Endometrial microvascular endothelial cells (primary cell): Measurements from ENCODE around the gene KRT222. TPM values are rescaled to one million over a fixed set of nuclear protein-coding genes. Genes with fewer than 3 reads are reported as not detected.

Experiments
- in situ Hi-C: cut with HindIII; loops from 2 replicates; pipeline ENCODE4 v1.10.0; 2017; ENCODE audit warnings: low sequenced_read_pairs, low pct_unique_long_range_greater_than_20kb; ENCODE audit errors: inconsistent ontology term
- total RNA-seq: library from RNA; depleted of rRNA; stranded (reverse); fragments of >200 nt; gene quantifications from one replicate; pipeline ENCODE4 v1.2.3, GENCODE V29; 2015; ENCODE audit errors: inconsistent ontology term

KRT222 gene
- total RNA-seq: not detected

GRCh38 chr17:40664582-40665333 is at the start of gene KRT222:
Gene KRT222, minus strand, starts transcription at chr17:40665177. Its CDS starts 78 bp downstream, at chr17:40665099.
- in situ Hi-C loops: loop anchor here (25.0 kb wide), 1 partner anchor 98 kb away; the partner anchor contains the start of genes KRT25 and KRT26

GRCh38 chr17:40714473-40714872 is 49.5 kb upstream of the KRT222 start:
- in situ Hi-C loops: no loop called here

DNA sequence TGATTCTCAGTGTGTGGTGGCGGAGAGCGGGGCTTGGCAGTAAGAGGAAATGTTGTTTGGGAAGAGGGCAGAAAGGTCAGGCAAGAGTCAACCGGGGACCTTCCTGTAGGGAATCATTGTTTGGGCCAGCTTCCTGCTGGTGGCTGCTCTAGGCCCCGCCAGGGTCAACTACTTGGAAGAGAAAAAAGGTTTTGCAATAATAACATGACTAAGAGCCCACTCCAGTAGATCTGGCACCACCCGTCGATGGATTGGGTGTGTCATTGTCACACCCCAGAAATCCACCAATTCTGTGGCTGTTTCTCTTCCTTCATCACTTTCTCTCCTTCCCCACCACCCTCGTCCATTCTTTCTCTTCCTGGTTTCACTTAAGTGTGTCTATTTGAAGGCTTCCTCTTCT is 42.8 kb upstream of the KRT222 start:
- in situ Hi-C loops: no loop called here

GRCh38 chr17:40705584-40705983 is 40.6 kb upstream of the KRT222 start:
- in situ Hi-C loops: no loop called here

GRCh38 chr17:40703652-40704051 is 38.7 kb upstream of the KRT222 start, which contains the start of gene KRT24:
Gene KRT24, minus strand, starts transcription at chr17:40703752. Its CDS starts 59 bp downstream, at chr17:40703693.
- in situ Hi-C loops: no loop called here

- in situ Hi-C loops: no loop called here
Measured at GRCh38 chr17:40702271-40702670, 37.3 kb upstream of the KRT222 start.

GRCh38 chr17:40699853-40700252 is 34.9 kb upstream of the KRT222 start:
- in situ Hi-C loops: no loop called here

DNA sequence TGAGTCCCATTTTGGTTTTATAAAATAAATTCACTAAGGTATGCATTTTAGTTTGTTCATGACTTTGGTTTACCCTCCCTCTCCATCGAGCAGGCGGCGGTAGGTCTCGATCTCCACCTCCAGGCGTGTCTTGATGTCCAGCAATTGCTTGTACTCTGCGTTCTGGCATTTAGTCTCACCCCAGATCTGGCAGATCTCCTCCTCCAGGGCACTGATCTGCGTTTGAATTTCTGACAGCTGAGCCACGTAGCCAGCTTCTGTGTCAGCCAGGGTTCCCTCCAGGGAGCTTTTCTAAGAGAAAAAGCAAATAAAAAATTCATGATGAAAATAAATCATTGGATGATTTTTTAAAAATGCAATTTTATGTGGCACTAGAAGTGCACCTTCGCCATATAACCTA is 34.4 kb upstream of the KRT222 start:
- in situ Hi-C loops: no loop called here

DNA sequence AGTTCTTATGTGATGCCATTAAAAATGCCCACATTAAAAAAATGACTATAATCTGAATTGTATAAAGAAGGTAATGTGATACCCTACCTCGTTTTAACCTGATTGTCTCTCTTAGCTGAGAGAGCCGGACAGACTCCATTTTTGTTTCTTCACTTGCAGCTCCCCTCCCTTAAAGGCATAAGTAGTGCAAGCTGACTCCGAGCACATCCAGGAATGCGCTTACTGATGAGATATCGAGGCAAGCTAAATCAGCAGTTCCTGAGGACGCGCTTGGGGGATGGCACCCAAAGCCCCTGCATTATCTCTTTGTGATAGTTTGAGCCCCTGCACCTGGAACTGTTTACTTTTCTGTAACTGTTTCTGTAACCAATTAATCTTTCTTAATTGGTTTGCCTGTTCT is 32.3 kb upstream of the KRT222 start:
- in situ Hi-C loops: no loop called here

DNA sequence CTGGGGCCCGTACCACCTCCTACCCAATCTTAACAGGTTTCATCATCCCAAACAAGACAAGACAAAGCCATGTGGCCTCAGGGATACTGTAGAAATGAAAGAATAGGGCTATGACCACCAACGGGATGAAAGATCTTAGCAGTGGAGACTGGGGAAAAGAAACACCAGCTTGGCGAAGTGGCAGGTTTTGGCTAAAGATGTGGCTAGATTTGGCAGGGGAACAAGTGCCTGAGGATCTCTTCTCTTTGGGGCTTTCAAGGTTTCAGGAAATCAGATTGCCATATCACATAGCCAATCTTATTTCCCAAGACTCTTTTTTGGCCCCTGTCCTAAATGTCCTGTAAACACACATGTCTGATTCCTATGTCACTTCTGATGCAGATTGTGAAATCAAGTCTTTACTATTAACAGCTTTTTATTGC is 31.7 kb upstream of the KRT222 start:
- in situ Hi-C loops: no loop called here

GRCh38 chr17:40695874-40696472 is 31.0 kb upstream of the KRT222 start:
- in situ Hi-C loops: no loop called here

- in situ Hi-C loops: no loop called here
Measured at GRCh38 chr17:40694584-40694983, 29.6 kb upstream of the KRT222 start.

- in situ Hi-C loops: no loop called here
Measured at GRCh38 chr17:40687106-40687505, 22.1 kb upstream of the KRT222 start.

DNA sequence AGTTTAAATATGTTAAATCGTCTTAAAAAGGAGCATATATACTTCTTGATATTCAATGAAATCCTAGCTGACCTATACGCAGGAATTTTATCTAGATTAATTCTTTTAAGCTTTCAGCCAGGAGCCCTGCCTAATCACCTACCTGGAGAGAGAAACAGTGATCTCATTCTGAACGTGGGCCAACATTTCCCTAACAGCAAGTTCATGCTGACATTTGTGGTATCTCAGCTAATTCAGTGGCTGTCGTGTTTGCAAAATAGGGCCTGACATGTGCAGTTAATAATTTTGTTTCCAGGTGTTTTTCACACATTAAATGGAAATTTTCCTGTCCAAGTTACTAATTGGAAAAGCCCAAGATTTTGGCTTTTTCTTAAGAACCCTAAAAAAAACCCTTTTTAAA is 21.2 kb upstream of the KRT222 start:
- in situ Hi-C loops: no loop called here

DNA sequence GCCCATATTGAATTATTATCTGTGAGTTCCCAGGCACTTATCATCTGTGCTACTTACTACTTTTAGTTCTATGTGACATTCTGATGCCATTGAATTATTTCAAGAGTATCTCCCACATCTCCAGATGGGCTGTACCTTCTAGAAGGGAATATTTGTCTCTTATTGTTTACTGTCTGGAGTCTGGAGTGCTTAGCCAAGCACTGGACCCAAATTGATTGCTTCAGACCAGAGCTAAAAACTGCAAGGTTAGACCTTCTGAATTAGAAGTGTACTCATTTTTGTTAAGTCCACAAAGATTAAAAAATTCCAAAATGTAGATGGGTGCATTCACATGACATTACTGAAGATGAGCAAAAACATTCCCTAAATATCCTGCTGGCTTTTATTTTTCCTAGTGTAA is 16.0 kb upstream of the KRT222 start:
- in situ Hi-C loops: no loop called here

DNA sequence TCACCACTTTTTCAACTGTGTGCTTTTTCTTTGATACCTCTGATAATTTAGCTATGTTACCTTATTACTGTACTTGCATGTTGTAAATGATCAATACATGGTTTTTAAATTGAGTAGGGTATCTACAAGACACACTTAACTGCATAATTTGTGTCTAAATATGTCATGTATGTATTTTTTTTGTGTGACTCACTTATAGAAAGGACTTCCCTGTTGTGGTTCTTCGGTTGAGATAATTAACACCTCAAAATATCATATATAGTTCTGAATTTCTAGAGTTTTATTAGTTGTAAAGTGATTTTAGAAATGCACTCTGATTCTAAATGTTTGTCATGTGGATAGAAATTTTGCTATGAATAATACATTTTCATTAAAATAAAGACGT is 14.5 kb upstream of the KRT222 start:
- in situ Hi-C loops: no loop called here

GRCh38 chr17:40678902-40679522 is 14.0 kb upstream of the KRT222 start:
- in situ Hi-C loops: no loop called here

DNA sequence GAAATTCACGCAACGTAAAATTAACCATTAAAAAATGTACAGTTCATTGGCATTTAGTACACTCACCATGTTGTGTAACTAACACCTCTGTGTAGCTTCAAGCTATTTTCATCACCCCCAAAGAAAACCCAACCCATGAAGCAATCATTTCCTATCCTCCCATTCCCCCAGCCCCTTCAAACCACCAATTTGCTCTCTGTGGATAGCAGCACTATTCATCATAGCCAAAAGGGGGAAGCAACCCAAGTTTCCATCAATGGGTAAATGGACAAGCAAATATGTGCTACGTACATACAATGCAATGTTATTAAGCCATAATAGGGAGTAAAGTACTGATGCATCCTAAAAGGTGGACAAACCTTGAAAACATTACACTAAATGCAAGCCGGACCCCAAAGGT is 10.9 kb upstream of the KRT222 start:
- in situ Hi-C loops: no loop called here

GRCh38 chr17:40672654-40673053 is 7.7 kb upstream of the KRT222 start:
- in situ Hi-C loops: loop anchor here (25.0 kb wide), 1 partner anchor 90 kb away; the partner anchor contains the start of genes KRT25 and KRT26

DNA sequence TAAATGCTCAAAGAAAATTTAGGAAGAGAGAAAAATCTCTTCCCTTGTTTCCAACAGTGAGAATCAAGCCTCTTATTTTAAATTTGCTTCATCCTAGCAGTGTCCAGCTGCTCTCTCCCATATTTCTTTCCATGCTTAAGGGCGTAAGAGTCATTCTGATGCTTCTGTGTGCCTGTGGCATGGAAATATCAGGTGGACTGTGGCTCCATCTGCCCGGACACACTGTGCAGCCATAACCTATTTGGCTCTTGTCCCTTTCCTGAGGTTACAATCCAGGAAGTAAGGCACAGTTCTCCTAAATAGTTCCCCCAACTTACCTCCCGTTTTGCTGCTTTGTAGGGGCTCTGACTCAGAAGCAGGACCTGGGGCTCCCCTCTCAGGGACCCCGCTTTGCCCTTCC is 6.3 kb upstream of the KRT222 start:
- in situ Hi-C loops: loop anchor here (25.0 kb wide), 1 partner anchor 91 kb away; the partner anchor contains the start of genes KRT25 and KRT26
